PC-9 (cell line): ENCODE measurements around the gene IL1RL1.

ENCODE experiments used
- CTCF ChIP-seq: fragments of 200-600 bp; sonication (generic); conservative IDR thresholded peaks from 2 replicates; pipeline ENCODE4 v1.6.1; 2017; ENCODE audit warnings: mixed run types, antibody characterized with exemption, mild to moderate bottlenecking, moderate library complexity
- EZH2 ChIP-seq: fragments of 200-600 bp; sonication (generic); IDR thresholded peaks from 2 replicates; pipeline ENCODE4 v1.8.0; 2017; ENCODE audit warnings: antibody characterized with exemption, low read depth

GRCh38 chr2:102386867-102387541, 75.6 kb downstream of the IL1RL1 start:
- TF ChIP-seq CTCF (no peak), EZH2 (no peak)
